Measurements from ENCODE around the gene NMNAT3.
A peak's percentile ranks its signal among the peaks of the same experiment; 100 is the strongest.

NMNAT3 gene

DNA sequence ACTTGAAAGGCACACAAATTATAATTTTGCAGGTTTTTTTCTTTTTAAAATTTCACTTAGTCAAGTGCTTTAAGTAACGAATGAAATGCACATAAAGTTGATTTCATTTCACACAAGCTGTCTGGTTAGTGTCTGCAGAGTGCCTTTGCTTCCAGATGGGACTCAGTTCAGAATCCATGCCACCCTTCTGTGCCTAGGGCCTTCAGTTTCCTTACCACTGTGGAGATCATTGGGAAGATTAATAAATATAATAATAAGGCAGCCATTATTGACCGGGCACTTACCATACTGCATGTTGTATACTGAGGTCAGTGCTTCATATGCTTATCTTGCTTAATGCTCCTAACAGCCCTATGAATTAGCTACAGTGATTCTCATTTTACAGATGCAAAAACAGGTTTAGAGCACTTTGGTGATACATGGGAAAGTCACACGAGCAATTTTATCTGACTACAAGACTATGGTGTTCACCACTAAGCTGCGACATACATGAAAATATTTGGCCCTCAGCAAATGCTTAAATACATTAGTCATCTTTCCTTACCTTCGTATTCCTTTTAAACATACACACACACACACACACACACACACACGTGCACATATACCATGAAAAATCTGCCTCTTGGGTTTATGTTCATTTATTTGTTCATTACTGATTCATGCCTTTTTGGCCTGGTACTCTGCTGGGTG is 3.1 kb downstream of the NMNAT3 start:
- no peak for DNase-seq

DNA sequence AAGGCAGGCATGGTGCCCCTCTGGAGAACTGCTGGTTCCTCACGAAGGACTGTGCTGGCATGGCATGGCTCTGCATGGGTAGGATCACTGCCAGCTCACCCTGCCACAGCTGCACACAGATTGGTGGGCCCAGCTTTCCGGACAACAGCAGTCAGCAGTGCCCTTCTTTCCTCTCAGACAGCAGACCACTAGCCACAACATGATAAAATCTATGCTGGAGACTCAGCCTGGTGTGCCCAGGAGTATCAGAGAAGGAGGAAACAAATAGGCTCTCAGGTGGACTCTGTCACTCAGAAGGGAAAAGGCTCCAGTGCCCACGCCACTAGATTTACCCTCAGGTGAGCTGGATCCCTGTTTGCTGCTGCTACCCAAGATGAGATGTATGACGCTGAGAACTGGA is 4.9 kb downstream of the NMNAT3 start:
- no peak for DNase-seq

DNA sequence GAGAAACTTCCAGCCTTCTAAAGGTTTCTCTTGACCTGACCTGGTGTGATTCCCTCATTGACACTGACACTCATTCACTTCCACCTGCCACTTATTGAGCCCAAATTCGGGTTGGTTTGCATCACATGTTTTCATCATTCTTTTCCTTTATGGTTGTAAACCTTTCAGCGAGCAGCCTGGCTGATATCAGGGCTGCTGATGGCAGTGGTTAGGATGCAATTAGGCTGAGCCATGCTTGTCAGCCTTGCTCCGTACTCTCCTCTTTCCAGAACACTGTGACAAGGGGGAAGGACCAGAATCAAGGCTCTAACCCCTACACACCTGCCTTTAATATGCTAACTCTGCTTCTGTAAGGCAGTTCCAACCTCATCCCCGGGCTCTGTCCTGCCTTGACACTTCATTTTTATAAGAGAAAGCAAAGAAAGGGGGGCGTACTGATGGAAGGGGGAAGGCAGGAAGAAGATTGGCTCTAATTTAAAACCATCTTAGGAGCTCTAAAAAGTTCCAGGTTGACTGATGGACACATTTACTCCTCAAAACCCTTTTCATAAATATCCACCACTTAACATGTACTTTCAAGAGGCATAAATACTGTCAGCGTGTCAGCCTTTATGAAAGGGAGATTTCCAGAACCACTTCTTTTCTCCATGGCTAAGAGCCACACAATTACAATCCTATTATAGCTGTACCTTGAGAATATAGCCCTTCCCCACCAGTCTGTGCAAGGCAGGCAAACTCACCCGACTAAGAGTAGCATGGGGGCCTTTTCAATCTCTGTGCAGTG is 5.7 kb downstream of the NMNAT3 start:
- no peak for DNase-seq

DNA sequence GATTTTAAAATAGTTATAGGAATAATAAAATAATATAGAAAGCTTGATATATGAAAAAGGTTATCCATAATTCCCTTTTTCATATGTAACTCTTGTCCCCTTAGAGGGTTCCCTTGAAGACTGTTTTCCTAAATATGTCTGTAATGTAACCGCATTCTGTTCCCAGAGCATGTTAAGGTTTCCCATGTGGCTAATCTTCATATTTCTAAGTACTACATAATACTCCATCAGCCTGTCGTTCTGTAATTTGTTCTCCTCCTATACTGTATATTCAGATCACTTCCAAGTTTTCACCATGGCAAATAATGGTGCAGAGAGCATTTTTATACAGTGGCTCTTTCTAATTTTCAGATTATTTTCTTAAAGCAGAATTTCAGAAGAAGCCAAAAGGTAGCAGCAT is 6.7 kb downstream of the NMNAT3 start:
- no peak for DNase-seq

DNA sequence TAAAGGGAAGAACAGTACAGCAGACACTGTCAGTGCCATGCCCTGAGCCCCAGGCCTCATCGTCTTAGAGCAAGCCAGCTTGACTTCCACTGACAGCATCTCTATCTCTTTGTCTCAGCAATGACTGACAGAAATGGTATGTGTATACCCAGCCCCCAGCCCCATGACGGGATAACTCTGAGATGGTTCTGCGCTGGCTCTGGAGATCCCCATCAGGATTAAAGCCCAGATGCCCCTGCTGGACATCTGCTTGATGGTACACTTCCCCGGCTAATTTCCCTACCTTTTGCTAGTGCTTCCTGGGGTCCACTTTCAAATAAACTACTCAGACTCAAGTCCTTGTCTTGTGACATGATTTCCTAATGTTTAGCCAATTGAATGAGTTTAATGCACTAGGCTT is 7.6 kb downstream of the NMNAT3 start:
- no peak for DNase-seq

DNA sequence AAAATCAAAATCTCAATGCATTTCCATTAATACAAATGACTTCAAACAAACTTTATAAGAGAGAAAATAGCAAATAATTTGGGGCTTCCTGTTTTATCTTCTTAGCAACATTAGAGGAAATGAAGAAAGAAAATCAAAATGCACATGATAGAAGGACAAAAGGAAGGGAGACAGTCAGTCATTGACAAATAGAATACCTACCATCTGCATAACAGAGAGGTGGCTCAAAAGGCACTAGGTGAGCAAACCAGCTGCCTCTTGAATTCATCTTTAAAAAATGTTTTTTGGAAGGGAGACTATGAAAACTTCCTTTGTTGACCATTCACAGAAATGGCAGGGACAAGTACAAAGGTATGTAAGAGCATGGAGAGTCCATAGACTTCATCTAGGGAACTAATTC is 9.4 kb downstream of the NMNAT3 start:
- no peak for DNase-seq

DNA sequence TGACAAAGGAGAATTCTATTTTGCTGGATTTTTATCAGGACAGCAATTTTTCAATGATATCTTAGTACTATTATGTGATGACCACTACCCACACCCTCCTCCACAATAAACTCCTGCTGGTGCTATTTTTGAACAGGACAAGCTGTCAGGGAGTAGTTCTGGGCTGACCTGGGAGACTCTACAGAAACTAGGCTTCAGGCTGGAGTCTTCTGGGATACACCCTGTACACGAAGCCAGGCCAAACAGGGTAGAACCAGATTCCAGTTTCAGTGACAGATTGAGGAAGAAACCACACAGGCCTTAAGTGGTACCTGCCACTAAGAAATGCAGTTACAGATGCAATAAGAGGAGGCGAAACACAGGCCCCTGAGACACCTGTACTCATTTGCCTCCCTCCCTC is 12.8 kb downstream of the NMNAT3 start:
- DNase-seq, result no peak

DNA sequence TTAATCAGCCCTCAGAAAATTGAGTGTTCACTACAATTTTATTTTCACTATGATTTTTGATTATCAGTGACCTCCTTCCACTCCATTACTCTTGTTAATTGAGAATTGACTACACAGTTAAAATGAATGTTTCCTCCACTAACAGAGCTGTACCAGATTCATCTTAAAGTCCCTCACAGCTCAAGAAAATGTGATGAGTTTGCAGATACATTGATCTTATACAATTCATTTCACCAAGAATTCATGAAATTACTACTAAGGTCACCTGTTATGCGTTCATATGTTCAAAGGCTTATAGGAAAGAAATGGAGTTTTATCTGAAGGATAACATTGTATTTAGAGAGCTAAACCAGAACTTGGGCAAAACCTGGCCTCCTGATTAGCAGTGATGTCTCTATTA is 17.5 kb downstream of the NMNAT3 start:
- DNase-seq, result no peak

DNA sequence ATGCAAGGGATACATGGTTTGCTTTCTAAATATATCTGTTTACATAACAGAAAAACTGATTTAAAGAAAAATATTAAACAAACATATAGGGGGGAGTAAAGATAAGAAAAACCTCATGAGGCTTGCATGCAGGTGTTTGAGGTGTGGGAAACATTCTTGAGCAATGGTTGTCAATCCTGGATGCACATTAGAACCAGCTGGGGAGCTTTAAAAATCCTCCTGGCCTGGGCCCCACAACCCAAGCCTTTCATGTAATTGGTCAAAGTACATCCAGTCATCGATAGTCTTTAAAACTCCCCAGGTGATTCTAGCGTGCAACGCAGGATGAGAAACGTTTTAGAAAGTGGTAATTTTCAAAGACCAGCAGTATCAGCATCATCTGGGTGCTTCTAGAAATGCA is 18.3 kb downstream of the NMNAT3 start:
- no peak for DNase-seq

DNA sequence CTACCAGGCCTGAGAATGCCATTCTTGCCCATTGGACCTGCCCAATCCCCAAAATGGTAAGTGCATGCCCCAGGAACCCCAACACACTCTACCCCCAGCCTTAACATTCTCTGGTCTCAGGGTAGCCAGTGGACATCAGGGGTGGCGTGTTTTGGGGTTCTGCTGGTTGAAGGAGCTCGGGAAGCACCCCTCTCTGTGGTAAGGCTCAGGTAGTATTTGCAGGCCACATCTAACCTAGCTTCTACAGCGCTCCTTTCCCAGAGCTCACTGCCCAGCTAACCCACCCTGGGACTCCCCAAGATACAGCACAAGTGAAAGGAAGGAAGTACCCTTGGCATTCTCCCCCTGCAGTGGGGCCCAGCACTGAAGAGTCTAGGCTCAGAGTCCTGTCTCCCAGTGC is 19.8 kb downstream of the NMNAT3 start:
- no peak for DNase-seq

DNA sequence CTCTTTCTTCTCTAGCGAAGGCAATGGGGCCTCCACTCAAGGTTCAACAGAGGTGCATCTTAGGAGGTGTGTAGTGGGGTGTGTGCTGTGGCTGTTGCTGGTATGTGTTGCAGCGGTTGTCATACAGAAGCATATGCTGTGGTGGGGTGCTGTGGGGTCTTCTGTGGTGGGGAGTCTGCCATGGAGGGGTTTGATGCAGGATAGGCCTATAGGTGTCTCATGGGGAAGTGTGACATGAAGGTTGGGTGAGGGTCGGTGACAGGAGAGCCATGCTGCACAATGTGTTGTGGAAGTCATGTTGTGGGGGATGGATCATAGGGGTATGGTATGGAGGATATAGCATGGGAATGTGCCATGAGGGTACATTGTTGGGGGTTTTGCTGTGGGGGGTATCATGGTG is 20.3 kb downstream of the NMNAT3 start:
- DNase-seq, result no peak

DNA sequence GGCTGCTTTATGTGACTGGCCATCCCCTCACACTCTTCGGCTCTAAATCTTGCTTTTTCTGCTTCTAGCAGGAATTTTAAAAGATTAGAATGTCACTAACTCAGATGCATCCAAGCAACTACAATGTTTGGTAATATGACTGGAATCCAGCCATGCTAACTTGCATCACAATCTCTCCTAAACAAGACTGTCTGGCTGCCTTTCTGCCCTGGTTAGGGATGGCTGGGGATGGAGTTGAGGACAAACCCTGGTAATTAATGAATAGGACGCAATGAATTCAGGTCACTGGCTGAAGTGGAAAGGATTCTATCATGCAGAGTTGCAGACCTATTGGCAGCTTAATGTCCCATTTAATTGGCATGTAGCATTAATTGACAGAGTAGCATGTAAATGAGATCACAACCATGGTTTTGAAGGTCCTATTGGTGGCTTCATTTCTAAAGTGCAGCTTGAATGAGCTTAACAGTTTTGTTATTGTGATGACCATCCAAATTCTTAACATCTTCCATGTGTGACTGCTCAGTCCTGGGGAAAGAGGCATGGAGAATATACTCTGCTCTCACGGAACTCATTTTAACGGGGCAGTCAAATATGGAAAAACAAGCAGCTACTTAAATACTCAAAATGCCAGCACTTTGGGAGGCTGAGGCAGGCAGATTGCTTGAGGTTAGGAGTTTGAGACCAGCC is 21.7 kb downstream of the NMNAT3 start:
- no peak for DNase-seq

DNA sequence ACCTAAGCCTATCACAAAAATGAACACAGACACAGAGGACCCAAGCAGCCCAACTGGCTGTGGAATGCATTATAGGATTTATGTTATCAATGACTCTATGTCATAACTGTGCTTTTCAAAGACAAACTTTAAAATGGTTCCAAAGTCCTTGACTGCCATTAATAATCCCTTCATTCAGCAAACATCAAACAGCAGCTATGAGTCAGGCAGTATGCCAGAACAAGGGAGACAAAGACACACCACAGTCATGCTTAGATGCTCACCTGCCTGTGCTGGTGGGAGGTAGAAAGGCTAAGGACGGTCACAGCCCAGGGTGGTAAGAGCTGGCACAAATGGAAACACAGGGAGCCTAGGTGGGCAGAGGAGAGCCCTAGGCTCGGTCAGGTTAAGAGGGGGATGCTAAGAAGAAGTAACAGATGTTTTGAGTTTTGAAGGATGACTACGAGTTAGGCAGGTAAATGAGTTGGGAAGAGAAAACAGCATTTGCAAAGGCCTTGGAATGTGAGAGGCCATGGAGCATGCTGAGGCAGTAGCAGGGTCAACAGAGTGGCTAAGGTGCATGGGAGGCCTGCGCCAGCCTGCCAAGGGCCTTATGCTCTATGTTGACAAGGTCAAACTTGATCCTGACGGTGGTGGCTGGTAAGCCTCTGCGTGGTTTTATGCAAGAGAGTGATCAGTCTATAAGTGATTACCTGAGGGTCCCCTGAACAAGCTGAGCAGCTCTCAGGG is 23.0 kb downstream of the NMNAT3 start:
- DNase-seq, result peak; percentile 94

DNA sequence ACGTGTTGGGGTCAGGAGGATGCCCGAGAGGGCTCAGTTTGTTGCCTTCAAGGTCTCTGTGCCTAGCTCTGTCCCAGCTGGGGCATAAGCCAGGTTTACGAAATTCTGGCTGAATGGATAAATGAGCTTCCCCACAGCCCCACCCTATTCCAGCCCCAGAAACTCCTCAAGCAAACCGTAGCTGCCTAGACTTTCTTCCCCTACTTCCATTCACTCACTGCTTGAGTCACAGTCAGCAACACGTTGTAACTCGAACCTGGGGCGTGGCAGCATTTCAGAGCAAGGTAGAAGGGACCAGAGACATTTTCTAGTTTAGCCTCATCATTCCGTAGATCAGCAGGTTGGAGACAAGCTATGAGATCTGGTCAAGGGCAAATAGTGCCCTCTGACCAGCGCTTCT is 24.2 kb downstream of the NMNAT3 start:
- no peak for DNase-seq

DNA sequence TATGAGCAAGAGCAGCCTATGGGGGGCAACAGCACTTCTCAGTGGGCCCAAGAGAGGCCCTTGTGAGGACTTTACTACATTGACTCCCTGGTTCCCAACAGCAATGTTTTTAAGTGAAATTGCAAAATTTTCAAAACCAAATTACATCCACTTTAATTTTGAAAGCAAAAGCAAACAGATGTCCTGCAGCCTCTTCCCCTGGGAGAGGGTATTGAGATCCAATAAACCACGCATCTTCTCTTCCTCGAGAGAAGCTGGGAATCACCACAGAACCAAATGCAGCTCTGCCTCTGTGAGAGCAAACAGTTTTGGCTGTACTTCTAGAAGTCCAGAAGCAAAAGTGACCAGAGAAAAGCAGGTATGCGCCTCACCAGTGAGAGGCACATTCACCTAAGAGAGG is 25.2 kb downstream of the NMNAT3 start:
- DNase-seq, result no peak

DNA sequence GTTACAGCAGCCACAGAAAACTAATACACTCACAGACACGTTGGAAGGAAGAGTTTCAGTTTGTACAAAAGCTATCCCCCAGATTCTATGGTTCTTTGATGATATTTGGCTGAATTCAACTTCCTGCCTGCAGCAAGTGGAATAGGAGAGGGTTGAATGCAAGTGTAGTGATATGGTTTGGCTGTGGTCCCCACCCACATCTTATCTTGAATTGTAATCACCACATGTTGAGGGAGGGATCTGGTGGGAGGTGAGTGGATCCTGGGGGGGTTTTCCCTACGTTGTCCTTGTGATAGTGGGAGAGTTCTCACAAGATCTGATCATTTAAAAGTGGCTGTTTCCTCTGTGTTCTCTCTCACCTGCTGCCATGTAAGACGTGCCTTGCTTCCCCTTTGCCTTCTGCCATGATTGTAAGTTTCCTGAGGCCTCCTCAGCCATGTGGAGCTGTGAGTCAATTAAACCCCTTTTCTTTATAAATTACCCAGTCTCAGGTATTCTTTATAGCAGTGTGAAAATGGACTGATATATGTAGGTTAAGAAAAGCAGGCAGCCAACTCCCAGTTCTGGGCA is 29.8 kb downstream of the NMNAT3 start:
- no peak for DNase-seq

DNA sequence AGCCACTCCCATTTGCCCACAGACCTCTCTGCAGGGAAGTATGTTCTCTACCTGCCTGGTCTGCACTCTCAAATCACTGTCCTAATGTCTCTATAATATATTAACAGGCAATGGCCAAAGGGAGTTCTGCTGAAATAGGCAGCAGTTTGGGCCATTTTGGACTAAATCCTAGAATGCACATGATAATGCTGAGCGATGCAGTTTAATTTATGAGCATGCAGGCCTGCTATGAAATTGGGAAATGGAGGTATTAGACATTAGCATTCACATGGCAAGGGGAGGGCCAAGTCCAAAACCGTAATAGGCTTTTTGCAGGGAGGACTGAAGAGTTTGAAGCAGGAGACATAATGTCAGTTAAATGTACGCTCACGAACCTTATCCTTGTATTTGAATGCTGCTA is 31.3 kb downstream of the NMNAT3 start:
- no peak for DNase-seq

DNA sequence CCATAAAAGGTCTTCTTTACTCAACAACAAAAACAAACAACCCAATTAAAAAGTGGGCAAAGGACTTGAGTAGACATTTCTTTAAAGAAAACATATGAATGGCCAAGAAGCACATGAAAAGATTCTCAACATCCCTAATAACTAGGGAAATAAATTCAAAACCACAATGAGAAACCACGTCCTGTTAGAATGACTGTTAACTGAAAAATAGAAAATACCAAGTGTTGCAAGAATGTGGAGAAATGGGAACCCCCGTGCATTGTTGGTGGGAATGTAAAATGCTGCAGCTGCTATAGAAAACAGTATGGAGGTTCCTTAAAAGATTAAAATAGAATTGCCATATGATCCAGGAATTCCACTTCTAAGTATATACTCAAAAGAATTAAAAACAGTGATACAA is 34.8 kb downstream of the NMNAT3 start:
- no peak for DNase-seq

DNA sequence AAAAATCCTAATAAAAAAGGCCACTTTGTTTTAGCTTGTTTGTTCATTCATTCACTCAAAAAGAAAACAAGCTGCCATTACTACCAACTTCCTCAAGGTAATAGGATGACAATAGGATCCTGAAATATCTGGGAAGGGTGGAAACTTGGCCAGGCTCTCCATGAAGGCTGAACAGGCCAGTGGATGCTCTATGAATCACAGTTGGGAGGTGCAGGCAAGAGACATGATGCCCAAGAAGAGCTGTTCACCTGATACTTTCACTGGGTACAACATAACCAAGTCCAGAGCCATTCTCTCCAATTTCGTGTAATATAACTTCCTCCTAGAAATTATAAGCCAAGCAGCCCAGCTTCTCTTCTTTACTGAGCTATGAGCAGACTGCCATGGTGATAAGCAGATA is 37.3 kb downstream of the NMNAT3 start:
- no peak for DNase-seq

DNA sequence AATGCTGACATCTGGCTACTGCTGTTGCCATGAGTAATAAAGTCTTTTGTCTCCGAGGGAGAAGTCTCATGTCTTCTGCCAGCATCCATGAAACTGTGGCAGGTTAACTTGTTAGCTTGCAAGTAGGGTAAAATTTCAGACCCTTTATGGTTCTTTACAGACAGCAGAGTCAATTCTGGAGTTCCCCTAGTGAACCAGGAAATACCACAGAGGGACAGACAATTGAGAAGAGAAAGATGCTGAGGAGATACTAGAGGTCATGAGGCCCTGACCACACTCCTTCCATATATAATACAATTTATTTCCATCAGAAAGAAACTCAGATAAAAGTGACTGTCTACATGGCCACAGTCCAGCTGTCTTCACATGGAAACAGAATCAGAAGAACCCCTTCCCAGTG is 38.1 kb downstream of the NMNAT3 start:
- no peak for DNase-seq

DNA sequence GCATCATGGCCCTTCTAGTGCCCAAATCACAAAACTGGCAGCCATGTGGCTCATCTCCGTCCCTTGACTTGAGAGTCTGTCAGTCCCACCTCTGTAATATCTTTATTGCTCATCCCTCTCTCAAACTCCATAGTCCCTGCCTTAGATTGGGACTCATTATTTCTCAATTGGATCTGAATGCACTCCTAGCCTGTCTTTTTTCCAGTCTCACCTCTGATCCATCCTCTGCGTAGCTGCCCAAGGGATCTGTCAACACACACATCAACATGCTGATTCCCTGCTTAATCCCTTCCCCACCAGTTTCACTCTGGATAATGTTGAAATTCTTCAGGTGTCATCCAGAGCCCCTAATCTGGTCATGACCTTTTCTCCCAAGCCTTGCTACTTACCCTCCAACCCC is 39.3 kb downstream of the NMNAT3 start:
- DNase-seq, result no peak

DNA sequence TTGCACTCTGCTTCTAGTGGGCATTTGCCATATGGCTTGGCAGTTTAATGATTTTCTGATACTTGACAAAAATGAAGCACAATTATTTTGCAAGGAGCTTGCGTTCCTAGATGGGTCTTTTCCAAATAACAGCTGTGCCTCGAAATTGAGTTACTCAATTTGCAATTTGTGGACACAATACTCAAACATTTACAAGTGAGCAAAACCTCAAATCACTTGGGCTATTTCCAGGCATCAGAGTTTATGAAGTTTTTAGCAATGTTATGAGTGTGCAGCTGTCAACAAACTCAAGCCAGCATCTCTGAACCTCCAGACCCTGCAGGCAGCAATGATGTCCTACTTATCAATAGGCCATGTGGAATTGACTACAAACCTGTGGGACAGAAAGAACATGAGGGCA is 41.3 kb downstream of the NMNAT3 start:
- DNase-seq, result no peak

DNA sequence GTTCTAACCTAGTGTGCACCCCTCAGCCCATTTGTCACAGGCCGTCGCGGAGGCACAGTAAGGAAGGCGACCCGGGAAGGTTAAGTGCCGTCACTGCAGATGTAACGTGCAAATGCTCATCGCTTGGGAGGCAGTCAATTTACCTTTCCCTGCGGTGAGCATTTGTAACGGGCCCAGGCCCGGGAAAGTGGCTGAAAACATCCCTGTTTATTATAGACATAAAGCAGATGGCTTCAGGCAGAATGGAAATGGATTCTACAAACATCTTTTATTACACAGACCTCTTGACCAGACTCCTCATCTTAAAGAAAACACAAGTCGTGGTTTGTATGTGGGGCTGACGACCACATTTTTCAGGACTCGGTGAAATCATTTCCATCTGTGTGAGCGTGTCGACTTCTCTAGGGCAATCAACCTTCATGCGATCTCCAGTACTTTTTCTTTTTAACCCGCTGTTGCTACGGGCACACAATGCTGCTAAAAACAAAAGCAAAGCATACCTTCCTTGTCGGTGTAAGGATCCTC is 43.6 kb downstream of the NMNAT3 start:
- no peak for DNase-seq

Data from NCI-H146 (cell line).